GM12878 (cell line): Measurements from ENCODE around the gene ADAMTSL5. TPM values are rescaled to one million over a fixed set of nuclear protein-coding genes. Genes with fewer than 3 reads are reported as not detected.

Experiments used
- EGR1 ChIP-seq, 2 experiments: IDR thresholded peaks; 1 replicate in 1 of 2; 2 replicates in 1 of 2; pipeline ENCODE4 v1.6.1; 2011 to 2012; ENCODE audit warnings: low read depth in 2 of 2, low read length in 2 of 2, borderline replicate concordance in 1 of 2, mild to moderate bottlenecking in 1 of 2, moderate library complexity in 1 of 2
- HDAC6 ChIP-seq: fragments of 200-600 bp; sonication (generic); IDR thresholded peaks from one replicate; pipeline ENCODE4 v1.8.0; 2017; ENCODE audit warnings: antibody characterized with exemption; ENCODE audit not compliant: unreplicated experiment
- IRF4 ChIP-seq: IDR thresholded peaks from 2 replicates; pipeline ENCODE4 v1.6.1; 2011; ENCODE audit warnings: low read depth, low read length
- NBN ChIP-seq: fragments of 450-650 bp; IDR thresholded peaks from 2 replicates; pipeline ENCODE4 v1.6.1; 2016
- PAX5 ChIP-seq: IDR thresholded peaks from 2 replicates; pipeline ENCODE4 v1.6.1; 2011; ENCODE audit warnings: low read depth, low read length, borderline replicate concordance
- RB1 ChIP-seq: fragments of 450-650 bp; formaldehyde crosslinking; IDR thresholded peaks from 2 replicates; pipeline ENCODE4 v1.6.1; 2017; ENCODE audit warnings: mild to moderate bottlenecking, borderline replicate concordance
- RUNX3 ChIP-seq: IDR thresholded peaks from 2 replicates; pipeline ENCODE4 v1.6.1; 2012; ENCODE audit warnings: low read length, inconsistent platforms
- SMAD1 ChIP-seq: fragments of 450-650 bp; IDR thresholded peaks from 2 replicates; pipeline ENCODE4 v1.6.1; 2018; ENCODE audit warnings: mild to moderate bottlenecking, low read depth; ENCODE audit not compliant: partially characterized antibody
- SMARCA5 ChIP-seq: fragments of 450-650 bp; IDR thresholded peaks from 2 replicates; pipeline ENCODE4 v1.6.1; 2017; ENCODE audit warnings: mild to moderate bottlenecking
- SP1 ChIP-seq: IDR thresholded peaks from one replicate; pipeline ENCODE4 v1.6.1; 2011; ENCODE audit warnings: low read depth, low read length
- TAF1 ChIP-seq: IDR thresholded peaks from 2 replicates; pipeline ENCODE4 v1.6.1; 2011; ENCODE audit warnings: mild to moderate bottlenecking, low read depth, low read length, borderline replicate concordance
- TARDBP ChIP-seq: IDR thresholded peaks from 2 replicates; pipeline ENCODE4 v1.6.1; 2016; ENCODE audit warnings: borderline replicate concordance
- TCF3 ChIP-seq: IDR thresholded peaks from 2 replicates; pipeline ENCODE4 v1.6.1; 2012; ENCODE audit warnings: low read depth, mild to moderate bottlenecking, low read length, borderline replicate concordance; ENCODE audit not compliant: insufficient read depth
- ZNF274 ChIP-seq: IDR thresholded peaks from one replicate; pipeline ENCODE4 v1.8.0; 2011; ENCODE audit not compliant: insufficient read length, insufficient read depth
- ZSCAN29 ChIP-seq: fragments of 450-650 bp; IDR thresholded peaks from 2 replicates; pipeline ENCODE4 v1.6.1; 2017; ENCODE audit warnings: mild to moderate bottlenecking, moderate library complexity
- polyA plus RNA-seq, 11 experiments: library from polyadenylated mRNA; depleted of rRNA in 4 of 11; unstranded in 6 of 11; stranded (reverse) in 5 of 11; fragments of >200 nt; fragmentation: Nextera tagmentation in 4 of 11; fragmentation: Illumina TruSeq in 1 of 11; extraction: Ambion mirVana in 4 of 11; extraction: Trizol in 1 of 11; gene quantifications; 1 replicate in 1 of 11; 2 replicates in 10 of 11; pipeline versions ENCODE4 v1.2.1 to v1.2.3, GENCODE V29; 2011 to 2016; ENCODE audit warnings: inconsistent platforms in 2 of 11, missing spikeins in 2 of 11, low read depth in 1 of 11
- total RNA-seq, 4 experiments: library from RNA; depleted of rRNA in 3 of 4; stranded (reverse); fragments of >200 nt in 3 of 4; fragmentation: Illumina TruSeq in 1 of 4; extraction: Trizol in 1 of 4; gene quantifications; 2 replicates each; pipeline versions ENCODE4 v1.2.1 to v1.2.3, GENCODE V29; 2013 to 2021
- TF ChIP-seq, protein P1 (sequence below), 3 experiments: IDR thresholded peaks in 2 of 3; conservative IDR thresholded peaks in 1 of 3; 2 replicates each; pipeline ENCODE4 v1.5.1; 2011; ENCODE audit warnings: low read depth in 3 of 3, low read length in 3 of 3, mild to moderate bottlenecking in 3 of 3, control low read depth in 2 of 3, moderate library complexity in 2 of 3, inconsistent platforms in 1 of 3, mixed read lengths in 1 of 3; ENCODE audit not compliant: control insufficient read depth in 2 of 3, insufficient read depth in 1 of 3; ENCODE audit errors: extremely low read depth in 1 of 3
- TF ChIP-seq, protein P2 (sequence below): fragments of 450-650 bp; conservative IDR thresholded peaks from 2 replicates; pipeline ENCODE4 v1.6.1; 2017; ENCODE audit warnings: mild to moderate bottlenecking, moderate library complexity
- TF ChIP-seq, protein P3 (sequence below): IDR thresholded peaks from 2 replicates; pipeline ENCODE4 v1.6.1; 2012; ENCODE audit warnings: improper control_type of control experiment, low read depth, low read length; ENCODE audit not compliant: insufficient replicate concordance

Gene ADAMTSL5
- total and polyA plus RNA-seq, 10 of the 15 experiments (the other 5 are each of a cell fraction or from before 2014, with no cell fraction given), result 0.04 to 0.83 (median 0.32) TPM; not detected in 4

DNA sequence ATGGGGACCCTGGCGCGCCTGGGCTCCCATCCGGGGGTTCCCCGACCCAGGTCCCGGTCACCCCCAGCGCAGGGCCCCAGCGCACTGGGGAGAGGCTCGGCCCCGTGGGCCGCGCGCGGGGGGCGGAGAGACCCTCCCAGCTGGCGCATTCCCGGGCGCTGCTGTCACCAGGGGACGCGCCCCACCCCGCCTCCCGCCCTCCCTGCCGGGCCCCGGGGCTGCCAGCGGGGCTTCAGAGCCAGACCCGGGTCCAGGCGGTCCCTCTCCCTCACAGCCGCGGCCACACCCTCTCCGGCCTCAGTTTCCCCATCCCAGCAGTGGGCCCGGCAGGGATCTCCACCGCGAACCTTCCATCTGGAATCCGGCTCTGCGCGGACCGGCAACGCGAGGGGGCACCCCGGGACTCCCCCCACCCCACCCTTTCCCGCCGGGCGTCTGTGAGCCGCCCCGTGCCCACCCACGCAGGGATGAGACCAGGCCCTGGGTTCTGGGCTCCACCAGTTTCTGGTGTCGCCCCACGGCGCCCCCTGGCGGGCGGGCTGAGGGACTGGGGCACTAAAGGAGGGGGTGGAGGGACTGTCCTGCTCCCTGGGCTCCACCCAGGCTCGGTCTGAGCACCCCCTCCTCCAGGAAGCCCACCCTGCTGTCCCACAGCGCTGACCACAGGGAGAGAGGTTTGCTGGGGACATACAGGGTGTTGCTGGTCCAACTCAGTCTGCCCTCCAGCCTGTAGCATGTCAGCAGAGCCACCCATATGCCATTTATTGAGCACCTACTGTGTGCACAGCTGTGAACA, 878 bp upstream of the ADAMTSL5 start (continued):
- TF ChIP-seq TCF3 (no peak), TAF1 (no peak), HDAC6 (no peak), RB1 (no peak), PAX5 (no peak), TARDBP (no peak), IRF4 (no peak), SP1 (no peak), RUNX3 (no peak), SMAD1 (no peak), NBN (no peak), ZSCAN29 (no peak), EGR1 (IDR thresholded peaks at IDR 0.05; ENCODE audit: borderline replicate concordance in 1 of 2, low read depth in 2 of 2, low read length in 2 of 2) (peak in 1 of 2 experiments; percentile 68; a peak in 1 of 3 replicates), ZNF274 (no peak), SMARCA5 (no peak)
- TF ChIP-seq, protein P1, sequence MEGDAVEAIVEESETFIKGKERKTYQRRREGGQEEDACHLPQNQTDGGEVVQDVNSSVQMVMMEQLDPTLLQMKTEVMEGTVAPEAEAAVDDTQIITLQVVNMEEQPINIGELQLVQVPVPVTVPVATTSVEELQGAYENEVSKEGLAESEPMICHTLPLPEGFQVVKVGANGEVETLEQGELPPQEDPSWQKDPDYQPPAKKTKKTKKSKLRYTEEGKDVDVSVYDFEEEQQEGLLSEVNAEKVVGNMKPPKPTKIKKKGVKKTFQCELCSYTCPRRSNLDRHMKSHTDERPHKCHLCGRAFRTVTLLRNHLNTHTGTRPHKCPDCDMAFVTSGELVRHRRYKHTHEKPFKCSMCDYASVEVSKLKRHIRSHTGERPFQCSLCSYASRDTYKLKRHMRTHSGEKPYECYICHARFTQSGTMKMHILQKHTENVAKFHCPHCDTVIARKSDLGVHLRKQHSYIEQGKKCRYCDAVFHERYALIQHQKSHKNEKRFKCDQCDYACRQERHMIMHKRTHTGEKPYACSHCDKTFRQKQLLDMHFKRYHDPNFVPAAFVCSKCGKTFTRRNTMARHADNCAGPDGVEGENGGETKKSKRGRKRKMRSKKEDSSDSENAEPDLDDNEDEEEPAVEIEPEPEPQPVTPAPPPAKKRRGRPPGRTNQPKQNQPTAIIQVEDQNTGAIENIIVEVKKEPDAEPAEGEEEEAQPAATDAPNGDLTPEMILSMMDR (IDR thresholded peaks at IDR 0.05 in 2 of 3, conservative IDR thresholded peaks at IDR 0.05 in 1 of 3; ENCODE audit: control insufficient read depth in 2 of 3, extremely low read depth in 1 of 3, insufficient read depth in 1 of 3, low read depth in 3 of 3, low read length in 3 of 3), result peak; percentile 57 to 76 (median 58)
- TF ChIP-seq, protein P2, sequence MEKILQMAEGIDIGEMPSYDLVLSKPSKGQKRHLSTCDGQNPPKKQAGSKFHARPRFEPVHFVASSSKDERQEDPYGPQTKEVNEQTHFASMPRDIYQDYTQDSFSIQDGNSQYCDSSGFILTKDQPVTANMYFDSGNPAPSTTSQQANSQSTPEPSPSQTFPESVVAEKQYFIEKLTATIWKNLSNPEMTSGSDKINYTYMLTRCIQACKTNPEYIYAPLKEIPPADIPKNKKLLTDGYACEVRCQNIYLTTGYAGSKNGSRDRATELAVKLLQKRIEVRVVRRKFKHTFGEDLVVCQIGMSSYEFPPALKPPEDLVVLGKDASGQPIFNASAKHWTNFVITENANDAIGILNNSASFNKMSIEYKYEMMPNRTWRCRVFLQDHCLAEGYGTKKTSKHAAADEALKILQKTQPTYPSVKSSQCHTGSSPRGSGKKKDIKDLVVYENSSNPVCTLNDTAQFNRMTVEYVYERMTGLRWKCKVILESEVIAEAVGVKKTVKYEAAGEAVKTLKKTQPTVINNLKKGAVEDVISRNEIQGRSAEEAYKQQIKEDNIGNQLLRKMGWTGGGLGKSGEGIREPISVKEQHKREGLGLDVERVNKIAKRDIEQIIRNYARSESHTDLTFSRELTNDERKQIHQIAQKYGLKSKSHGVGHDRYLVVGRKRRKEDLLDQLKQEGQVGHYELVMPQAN, result no peak
- TF ChIP-seq, protein P3, sequence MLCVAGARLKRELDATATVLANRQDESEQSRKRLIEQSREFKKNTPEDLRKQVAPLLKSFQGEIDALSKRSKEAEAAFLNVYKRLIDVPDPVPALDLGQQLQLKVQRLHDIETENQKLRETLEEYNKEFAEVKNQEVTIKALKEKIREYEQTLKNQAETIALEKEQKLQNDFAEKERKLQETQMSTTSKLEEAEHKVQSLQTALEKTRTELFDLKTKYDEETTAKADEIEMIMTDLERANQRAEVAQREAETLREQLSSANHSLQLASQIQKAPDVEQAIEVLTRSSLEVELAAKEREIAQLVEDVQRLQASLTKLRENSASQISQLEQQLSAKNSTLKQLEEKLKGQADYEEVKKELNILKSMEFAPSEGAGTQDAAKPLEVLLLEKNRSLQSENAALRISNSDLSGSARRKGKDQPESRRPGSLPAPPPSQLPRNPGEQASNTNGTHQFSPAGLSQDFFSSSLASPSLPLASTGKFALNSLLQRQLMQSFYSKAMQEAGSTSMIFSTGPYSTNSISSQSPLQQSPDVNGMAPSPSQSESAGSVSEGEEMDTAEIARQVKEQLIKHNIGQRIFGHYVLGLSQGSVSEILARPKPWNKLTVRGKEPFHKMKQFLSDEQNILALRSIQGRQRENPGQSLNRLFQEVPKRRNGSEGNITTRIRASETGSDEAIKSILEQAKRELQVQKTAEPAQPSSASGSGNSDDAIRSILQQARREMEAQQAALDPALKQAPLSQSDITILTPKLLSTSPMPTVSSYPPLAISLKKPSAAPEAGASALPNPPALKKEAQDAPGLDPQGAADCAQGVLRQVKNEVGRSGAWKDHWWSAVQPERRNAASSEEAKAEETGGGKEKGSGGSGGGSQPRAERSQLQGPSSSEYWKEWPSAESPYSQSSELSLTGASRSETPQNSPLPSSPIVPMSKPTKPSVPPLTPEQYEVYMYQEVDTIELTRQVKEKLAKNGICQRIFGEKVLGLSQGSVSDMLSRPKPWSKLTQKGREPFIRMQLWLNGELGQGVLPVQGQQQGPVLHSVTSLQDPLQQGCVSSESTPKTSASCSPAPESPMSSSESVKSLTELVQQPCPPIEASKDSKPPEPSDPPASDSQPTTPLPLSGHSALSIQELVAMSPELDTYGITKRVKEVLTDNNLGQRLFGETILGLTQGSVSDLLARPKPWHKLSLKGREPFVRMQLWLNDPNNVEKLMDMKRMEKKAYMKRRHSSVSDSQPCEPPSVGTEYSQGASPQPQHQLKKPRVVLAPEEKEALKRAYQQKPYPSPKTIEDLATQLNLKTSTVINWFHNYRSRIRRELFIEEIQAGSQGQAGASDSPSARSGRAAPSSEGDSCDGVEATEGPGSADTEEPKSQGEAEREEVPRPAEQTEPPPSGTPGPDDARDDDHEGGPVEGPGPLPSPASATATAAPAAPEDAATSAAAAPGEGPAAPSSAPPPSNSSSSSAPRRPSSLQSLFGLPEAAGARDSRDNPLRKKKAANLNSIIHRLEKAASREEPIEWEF, result no peak
